HG03135 (cell line): ENCODE measurements around the gene FZD1.
"Not testable (repeated sequence)": the region's sequence is repeated elsewhere in the genome, so short reads cannot be mapped to it uniquely, and the experiment has no call there.

ENCODE experiments used
- ATAC-seq: cut with Tn5 transposase; IDR thresholded peaks from one replicate; pipeline ENCODE4 v1.9.1; 2021; ENCODE audit warnings: mild to moderate bottlenecking, moderate library complexity; ENCODE audit not compliant: unreplicated experiment

FZD1 gene

DNA sequence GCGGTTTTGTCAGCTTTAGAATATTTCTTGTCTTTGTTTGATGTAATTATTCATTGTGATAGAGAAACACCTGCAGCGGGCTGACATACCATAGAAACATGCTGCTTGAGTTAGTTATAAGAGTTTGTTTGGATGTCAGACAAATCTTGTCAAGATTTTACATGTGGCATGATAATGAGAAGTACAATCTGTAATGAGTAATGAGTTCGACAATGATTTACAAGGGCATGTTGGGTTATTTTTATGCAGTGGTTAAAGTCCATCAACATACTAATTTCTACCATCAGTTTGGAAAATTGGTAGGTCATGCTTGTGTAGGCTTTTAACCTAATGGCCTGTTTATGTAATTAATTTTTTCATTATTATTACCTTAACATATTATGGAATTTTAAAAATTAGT lies 31.3 kb downstream of the FZD1 start:
- no peak for ATAC-seq

DNA sequence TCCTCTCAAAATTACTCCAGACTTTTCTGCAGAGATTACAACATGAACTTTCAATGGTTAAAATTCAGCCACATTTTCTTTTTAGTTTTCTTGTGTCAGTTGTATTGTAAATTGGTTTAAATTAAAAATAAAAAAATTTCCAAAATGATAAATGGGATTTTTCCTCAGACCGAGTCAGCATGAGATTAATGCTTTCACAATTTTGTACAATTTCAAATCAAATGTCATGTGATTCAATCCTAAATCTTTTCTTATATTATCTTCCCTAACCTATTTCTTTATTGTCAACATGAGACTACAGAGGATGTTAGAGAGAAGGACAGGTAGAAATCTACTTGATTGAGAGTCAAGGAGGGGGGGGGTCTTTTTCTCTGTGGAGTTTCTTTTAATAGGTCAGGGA lies 33.7 kb downstream of the FZD1 start:
- ATAC-seq: no peak

DNA sequence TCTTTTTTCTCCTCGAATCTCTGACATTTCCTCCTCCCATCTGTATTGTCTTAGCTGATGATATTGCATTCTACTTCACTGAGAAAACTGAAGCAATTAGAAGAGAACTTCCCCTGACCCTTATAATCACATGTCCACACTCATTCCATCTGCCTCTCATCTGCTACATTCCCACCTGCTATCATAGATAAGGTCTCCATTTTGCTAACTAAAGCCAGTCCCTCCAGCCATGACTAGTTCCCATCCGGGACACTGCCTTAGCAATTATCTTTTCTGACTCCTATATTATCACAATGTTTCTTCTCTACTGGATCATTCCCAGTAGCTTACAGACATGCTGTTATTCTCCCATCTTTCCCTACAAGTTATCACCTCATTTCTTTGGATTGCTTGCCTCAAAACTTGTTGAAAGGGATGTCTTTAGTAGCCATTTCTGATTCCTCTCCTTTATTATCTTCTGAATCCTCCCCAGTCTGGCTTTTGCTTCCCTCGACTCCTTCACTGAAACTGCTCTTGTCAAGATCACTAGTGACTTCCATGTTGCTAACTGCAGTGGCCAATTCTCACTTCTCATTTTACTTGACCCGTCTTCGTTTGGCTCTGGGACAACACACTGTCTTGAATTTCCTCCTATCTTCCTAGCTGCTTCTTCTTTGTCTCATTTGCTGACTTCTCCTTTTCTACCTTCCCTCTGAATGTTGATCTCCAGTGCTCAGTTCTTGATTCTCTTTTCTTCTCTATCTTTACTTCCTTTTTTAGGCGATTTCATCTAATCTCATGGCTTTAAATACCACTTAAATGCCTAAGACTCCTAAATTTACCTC lies 35.9 kb downstream of the FZD1 start:
- ATAC-seq: no peak

DNA sequence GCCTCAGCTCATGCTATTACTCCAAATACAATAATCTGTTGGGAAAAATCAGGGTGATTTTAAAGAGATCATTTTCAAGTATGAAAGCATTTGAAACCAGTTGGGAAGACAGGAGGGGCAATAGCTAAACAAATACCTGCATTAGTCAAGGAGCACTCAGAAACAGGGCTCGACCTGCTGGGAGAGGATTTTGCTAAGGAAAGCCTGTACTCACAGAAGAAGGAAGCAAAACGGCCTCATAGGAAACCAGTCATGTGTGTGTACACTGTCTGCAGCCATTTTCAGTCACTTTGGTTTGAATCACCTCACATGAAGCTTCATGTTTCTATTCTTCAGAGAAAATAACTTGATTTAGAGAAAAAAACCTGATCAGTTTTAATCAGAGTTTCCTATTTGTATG lies 38.6 kb downstream of the FZD1 start:
- no peak for ATAC-seq

DNA sequence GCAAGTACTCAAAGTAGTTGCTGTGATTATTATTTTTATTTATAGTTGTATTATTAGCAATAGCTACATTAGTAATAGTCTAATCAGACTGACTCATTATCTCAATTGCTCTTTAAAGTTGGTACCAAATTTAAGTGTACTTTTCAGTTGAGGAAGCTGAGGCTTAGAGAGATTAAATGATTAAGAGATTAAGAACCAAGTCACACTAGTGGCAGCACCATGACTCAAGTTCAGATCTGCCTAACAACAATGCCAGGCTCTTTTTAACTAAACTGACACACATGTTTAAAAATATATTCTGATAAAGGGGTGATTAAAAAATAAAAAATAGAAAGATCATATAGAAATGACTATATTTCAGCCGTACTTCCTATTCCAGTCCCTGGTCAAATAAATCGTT lies 42.0 kb downstream of the FZD1 start:
- no peak for ATAC-seq

DNA sequence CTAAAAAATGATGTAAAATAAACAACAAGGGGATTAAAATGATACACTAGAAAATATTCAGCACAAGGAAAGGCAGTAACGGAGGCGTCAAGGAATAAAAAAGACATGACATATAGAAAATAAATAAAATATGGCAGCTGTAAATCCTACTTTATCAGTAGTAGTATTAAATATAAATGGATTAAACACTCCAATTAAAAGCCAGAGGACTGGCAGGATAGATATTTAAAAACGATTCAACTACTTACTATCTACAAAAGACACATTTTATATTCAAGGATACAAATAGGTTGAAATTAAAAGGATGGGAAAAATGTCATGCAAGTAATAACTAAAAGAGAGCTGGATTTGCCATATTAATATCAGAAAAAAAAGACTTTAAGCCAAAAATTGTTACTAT lies 43.2 kb downstream of the FZD1 start:
- no peak for ATAC-seq

DNA sequence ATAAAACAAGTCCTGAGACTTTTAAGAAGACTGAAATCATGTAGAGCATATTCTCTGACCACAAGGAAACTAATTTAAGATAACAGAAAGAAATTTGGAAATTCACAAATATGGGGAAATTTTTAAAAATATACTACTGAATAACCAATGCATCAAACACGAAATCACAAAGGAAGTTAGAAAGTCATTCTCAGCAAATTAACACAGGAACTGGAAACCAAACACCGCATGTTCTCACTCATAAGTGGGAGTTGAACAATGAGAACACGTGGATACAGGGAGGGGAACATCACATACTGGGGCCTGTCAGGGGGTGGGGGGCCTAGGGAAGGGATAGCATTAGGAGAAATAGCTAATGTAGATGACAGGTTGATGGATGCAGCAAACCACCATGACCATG lies 44.0 kb downstream of the FZD1 start:
- ATAC-seq: not testable (repeated sequence)

DNA sequence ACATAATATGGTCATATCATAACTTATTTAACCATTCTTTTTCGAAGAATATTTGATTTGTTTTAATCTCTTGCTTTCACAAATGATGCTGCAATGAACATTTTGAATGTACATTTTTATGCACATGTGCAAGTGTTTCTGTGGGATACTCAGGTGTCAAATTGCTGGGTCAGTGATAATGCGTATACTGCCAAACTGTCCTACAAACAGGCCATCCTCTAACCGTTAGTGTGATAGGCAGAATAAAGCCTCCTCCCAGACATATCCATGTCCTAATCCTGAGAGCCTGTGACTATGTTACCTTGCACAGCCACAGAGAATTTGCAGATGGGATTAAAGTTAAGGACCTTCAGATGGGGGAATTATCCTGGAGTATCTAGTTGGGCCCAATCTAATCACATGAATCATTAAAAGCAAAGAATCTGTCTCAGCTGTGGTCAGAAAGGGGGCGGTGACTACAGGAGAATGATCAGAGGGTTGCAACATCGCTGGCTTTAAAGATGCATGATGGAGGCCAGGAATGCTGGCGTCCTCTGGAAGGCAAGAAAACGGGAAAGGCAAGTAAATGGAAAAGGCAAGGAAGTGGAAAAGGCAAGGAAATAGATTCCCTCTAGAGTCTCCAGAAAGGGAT lies 46.7 kb downstream of the FZD1 start:
- no peak for ATAC-seq

DNA sequence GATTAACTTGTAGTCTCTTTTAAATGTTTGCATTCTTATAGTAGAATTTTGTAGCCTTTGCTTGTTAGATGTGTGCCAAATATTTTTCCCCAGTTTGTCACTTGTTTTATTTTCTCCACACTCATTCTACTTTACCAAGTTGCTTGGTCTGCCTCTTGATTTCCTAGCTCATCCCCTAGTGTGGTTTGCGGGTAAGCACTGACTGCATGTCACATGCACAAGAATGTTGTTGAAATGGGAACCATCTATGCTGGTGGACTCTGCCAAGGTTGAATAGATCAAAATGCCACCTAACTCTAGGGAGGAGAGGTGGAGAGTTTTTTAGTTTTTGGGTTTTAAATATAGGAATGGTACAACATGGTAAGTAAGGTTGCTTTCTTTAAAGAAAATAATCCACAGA lies 47.6 kb downstream of the FZD1 start:
- no peak for ATAC-seq

DNA sequence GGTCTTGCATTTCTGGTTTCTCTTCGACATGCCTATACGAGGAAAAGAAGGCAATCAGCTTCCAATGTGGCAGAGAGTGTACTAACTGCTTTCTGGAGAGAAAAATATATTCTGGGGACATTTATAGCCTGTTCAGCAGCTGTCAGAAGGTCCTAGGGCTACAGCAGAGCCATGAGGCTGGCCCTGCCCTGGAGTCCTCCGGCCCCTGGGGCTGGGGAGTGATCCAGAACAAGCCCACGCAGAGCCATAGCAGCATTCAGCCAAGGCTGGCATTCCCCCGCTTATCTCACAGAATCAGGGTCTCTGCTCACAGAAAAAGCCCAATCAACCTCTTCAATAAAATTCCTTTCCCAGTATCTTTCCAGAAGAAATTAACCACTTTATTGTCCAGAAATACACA lies 48.9 kb downstream of the FZD1 start:
- no peak for ATAC-seq

DNA sequence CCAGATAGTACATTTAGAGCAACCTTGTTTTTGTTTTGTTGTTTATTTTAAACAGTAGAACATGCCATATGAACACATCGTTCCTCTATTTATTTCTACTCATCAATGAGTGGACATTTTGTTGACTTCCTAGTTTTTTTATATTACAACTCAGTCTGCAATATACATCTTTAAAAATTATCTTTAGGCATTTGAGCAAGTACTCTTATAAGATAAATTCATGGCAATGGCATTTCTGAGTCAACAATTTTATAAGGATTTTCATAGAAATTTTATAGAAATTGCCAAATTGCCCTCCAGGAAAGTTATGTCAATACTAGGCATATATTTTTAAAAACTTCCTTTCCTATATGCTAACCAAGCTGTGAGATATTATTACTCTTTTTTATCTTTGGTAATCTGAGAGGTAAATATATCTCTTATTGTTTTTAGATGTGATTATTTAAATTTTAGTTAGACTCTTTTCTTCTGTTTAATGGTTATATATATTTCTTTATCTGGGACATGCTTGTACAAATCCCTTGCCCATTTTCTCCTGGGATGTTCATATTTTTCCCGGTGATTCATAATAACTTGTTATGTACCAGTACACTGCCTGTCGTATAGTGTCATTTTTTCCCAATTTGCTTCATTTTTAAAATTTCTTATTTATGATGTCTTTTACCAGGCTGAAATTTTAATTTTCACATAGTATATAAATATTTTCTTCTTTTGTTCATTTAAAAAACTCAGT lies 50.5 kb downstream of the FZD1 start:
- no peak for ATAC-seq

DNA sequence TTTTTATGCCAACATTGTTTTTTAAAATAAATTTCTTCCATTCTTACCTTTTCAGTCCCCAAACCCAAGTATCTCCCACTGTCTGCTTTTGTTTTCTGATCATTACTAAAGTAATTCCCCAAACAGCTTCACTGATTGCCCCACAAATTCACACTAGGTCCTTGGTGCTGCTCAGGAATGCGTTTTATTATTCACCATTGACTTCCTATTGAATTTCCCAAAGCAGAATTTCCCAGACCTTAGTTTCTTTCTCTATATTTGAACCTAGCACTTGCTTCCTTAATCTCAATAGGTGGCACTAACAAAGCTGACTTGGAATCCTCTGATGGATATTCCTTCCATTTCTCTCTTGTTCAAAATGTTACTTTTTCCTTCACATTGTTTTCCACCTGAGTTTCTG lies 52.2 kb downstream of the FZD1 start:
- no peak for ATAC-seq

DNA sequence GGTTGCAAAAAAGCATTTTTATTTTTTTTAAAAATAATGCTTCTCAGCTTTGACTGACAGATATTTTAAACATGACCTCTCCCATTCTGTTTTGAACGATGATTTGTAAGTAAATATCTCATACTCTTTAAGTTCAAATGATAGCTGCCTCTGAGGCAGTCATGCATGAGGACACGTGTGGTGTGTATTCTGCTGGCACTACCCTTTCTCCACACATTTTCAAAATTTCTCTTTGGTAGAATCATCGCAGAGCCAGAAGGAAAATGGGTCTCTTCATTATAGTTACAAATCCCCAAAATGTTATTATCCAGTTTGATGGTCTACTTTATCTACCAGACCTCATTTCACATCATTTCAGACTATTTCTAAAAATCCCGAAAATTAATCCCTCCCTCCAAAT lies 55.1 kb downstream of the FZD1 start:
- no peak for ATAC-seq

DNA sequence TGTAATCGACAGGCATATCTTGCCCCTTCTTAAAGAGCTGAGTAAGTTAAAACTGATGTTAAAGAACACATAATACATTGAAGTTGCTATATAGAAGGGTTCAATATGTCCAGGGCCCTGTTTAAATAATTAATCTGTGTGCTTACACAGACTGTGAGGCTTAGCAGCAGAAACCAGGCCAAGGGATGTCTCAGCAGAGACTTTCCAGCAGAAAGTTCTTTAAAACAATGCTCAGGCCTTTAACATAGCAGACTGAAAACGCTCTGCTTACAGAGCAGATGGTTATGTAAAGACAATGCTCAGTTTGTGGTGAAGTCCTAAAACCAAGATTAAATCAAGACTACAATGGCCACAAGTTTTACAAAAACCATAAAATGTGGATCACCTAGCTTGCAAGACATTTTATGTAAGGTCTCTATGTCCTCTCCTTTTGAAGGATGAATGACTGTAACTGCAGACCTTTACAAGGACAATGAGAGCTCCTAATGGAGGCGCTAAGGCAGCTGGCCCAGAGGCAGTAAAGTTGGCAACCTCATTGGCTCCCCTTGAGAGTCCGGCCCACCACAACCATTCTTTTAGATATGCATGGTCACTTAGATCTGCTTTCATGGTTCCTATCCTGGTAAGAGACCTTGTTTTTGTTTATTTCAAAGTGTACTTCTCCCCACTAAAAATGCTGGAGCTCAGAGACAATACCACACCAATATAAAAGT lies 56.3 kb downstream of the FZD1 start:
- no peak for ATAC-seq
